Measurements from ENCODE around the gene DNPEP. TPM values are rescaled to one million over a fixed set of nuclear protein-coding genes. Genes with fewer than 3 reads are reported as not detected.

The DNPEP gene
- total and polyA plus RNA-seq, 8 donors: 21.0 to 89.4 (median 27.3) TPM

DNA sequence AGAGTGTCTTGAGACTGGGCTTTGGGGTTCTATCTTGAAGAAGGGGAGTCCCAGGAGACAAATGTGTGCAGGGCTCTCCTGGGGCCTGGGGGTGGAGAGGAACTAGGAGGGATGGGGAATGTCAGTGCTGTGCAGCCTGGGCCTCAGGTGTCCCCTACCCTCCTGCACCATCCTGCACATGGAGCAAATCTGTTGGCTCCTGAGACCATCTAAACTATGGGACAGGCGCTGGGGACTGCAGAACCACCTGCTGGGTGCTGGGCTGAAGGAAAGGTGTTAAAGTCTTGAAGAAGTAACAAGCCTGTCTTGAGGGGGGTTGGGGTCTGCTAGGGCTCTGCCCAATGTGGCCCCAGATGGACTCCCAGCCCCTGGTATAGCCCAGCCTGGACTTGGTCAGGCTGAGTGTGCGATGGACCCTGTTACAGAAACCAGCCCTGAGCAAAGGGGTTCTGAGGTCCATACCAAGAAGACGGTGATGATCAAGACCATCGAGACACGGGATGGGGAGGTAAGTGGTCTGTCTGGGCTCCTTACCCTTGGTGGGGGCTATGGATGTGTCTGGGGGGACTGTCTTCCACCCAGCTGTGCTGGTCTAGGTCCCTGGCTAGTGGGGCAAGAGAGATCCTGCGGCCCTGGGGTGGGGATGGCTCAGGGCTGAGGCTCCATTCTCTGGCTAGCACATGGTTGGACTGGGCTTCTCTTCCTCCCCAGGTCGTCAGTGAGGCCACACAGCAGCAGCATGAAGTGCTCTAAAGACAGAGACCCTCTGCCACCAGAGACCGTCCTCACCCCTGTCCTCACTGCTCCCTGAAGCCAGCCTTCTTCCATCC lies 37.7 kb upstream of the DNPEP start:
- ATAC-seq (no peak), DNase-seq (no peak), FAIRE-seq (no peak)
- Histone ChIP-seq H3K27me3 (no peaks in the 10 kb centered on the region), H3K9me3 (no peaks in the 10 kb centered on the region), H3K4me3 (no peak overlapping the region), H3K4me1 (no peaks in the 10 kb centered on the region), H3K27ac (no peak overlapping the region), H3K36me3 (no peaks in the 10 kb centered on the region)
- intact Hi-C loops (cut with DNase I): no loop called here
- 62 to 83% methylated on average over 8 of the region's 8 CpGs for WGBS, 2 donors
- TF ChIP-seq CTCF (IDR thresholded peaks at IDR 0.05): no peak

DNA sequence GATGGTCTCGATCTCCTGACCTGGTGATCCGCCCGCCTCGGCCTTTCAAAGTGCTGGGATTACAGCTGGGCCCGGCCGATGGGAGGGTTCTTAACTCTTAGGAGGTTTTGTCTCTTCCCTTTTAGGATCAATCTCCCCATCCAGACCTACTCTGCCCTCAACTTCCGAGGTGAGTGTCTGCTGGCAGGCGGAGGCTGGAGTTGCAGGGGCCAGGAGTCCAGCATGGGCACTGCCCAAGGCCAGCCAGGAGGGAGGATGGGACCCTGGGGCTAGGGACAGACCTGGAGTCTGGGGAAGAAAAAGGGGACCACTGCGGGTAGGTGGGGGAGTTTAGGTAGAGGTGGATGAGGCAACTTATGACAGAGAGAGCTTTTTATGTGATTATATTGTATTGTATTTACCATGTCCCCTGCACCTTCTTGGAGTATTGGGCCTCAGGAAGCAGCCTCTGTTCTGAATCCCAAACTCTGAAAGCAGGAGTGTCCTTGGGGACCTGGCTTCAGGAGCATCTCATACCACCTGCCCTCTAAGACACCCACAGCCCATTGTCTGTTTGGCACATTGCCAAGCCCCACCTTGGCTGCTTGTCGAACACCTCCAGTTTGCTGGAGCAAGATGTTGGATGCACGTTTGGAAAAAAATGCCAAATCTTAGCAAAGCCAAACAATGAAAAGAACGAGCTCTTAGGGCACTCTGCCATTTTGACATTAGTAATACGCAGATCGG lies 36.1 kb upstream of the DNPEP start:
- peaks cover 0 to 3% (median under 1%) of the 10 kb centered on the region in 4 donors for H3K27me3 ChIP-seq
- no peak for TF ChIP-seq CTCF (IDR thresholded peaks at IDR 0.05)
- ATAC-seq: no peak
- H3K36me3 ChIP-seq: no peaks in the 10 kb centered on the region
- no peak overlapping the region for H3K4me3 ChIP-seq
- no peak for DNase-seq
- intact Hi-C loops (cut with DNase I): no loop called here
- no peaks in the 10 kb centered on the region for H3K9me3 ChIP-seq
- H3K27ac ChIP-seq: no peak overlapping the region
- no peaks in the 10 kb centered on the region for H3K4me1 ChIP-seq
- no peak for FAIRE-seq
- 71 to 80% methylated on average over 12 to 14 of the region's 14 CpGs for WGBS, 2 donors

DNA sequence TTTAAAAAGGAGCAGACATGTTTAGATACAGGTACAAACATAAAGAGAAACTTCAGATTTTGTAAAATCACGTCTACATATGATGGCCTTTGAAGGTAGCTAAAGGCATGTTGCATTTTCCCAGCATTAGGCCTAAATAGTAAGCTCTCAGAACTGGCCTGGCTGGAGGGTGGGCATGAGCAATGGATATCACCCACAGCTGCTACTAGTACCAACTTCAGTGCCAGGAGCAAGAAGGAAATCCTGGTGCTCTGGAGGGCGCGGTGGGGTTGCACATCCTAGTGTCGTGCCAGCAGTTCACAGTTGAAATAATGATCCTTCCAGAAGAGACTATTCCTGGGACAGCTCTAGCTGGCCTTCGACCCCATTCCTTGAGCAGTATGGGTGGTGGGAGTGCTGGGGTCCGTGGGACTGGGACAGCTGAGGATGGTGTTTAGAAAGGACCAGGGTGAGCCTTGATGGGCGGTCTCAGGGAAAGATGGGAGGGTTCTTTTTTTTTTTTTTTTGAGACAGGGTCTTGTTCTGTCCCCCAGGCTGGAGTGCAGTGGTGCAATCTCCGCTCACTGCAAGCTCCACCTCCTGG lies 35.3 kb upstream of the DNPEP start:
- Histone ChIP-seq H3K9me3 (no peaks in the 10 kb centered on the region), H3K27ac (no peak overlapping the region), H3K36me3 (no peaks in the 10 kb centered on the region), H3K4me1 (no peaks in the 10 kb centered on the region), H3K4me3 (no peak overlapping the region), H3K27me3 (peaks cover 0 to 11% (median 2%) of the 10 kb centered on the region in 4 donors)
- ATAC-seq (no peak), DNase-seq (no peak), FAIRE-seq (no peak)
- WGBS, 2 donors: 77 to 85% methylated on average over 8 of the region's 8 CpGs
- intact Hi-C loops (cut with DNase I): no loop called here
- TF ChIP-seq CTCF (IDR thresholded peaks at IDR 0.05): no peak

DNA sequence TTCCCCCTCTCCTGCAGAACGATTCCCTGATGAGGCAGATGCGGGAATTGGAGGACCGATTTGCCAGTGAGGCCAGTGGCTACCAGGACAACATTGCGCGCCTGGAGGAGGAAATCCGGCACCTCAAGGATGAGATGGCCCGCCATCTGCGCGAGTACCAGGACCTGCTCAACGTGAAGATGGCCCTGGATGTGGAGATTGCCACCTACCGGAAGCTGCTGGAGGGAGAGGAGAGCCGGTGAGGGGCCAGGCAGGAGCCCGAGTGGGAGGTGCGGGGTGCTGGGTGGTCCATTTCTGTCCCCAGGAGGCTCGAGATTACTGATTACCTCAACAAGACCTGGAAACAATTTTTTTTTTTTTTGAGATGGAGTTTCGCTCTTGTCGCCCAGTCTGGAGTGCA lies 33.6 kb upstream of the DNPEP start:
- no peaks in the 10 kb centered on the region for H3K36me3 ChIP-seq
- intact Hi-C loops (cut with DNase I): no loop called here
- 79% methylated on average over 17 of the region's 17 CpGs for WGBS, 2 donors
- FAIRE-seq: no peak
- H3K4me3 ChIP-seq: no peak overlapping the region
- H3K27ac ChIP-seq: no peak overlapping the region
- no peak for ATAC-seq
- TF ChIP-seq CTCF (IDR thresholded peaks at IDR 0.05): no peak
- DNase-seq: no peak
- no peaks in the 10 kb centered on the region for H3K4me1 ChIP-seq
- no peaks in the 10 kb centered on the region for H3K9me3 ChIP-seq
- H3K27me3 ChIP-seq: peaks cover 0 to 13% (median 2%) of the 10 kb centered on the region in 4 donors

All from pancreas (tissue), 10 donors.